Upper lobe of left lung (tissue), 4 donors: ENCODE results near the gene CHIC2.

Experiments
- POLR2AphosphoS5 ChIP-seq, 2 donors: sonication (generic); formaldehyde crosslinking; IDR thresholded peaks; one replicate each; pipeline ENCODE4 v1.5.1; 2017; ENCODE audit warnings: antibody characterized with exemption in 2 of 2
- TF ChIP-seq, protein P1 (sequence below), 6 experiments: fragments of 450-650 bp in 4 of 6; fragments of 200-600 bp in 2 of 6; sonication (generic) in 2 of 6; IDR thresholded peaks; one replicate each; pipeline ENCODE4 v1.5.1; 2016 to 2019; ENCODE audit warnings: antibody characterized with exemption in 6 of 6

DNA sequence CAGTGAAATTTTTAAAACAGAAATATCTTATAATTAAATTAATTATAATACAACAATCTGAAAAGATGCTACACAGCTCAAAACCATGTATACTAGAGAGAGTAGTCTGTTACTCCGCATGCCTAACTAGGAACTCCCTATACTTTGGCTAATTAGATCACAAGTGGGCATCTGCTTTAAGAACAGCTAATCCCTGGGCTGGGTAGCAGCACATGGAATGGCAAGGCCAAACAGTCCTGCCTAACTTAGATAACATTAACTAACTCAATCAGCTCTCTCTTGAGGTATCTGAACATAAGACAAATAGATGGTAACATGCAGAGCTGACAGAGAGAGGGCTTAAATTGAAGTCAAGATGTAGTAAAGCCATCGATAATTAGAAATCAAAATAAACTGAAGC, 9.9 kb downstream of the CHIC2 start:
- TF ChIP-seq, protein P1, sequence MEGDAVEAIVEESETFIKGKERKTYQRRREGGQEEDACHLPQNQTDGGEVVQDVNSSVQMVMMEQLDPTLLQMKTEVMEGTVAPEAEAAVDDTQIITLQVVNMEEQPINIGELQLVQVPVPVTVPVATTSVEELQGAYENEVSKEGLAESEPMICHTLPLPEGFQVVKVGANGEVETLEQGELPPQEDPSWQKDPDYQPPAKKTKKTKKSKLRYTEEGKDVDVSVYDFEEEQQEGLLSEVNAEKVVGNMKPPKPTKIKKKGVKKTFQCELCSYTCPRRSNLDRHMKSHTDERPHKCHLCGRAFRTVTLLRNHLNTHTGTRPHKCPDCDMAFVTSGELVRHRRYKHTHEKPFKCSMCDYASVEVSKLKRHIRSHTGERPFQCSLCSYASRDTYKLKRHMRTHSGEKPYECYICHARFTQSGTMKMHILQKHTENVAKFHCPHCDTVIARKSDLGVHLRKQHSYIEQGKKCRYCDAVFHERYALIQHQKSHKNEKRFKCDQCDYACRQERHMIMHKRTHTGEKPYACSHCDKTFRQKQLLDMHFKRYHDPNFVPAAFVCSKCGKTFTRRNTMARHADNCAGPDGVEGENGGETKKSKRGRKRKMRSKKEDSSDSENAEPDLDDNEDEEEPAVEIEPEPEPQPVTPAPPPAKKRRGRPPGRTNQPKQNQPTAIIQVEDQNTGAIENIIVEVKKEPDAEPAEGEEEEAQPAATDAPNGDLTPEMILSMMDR (IDR thresholded peaks at IDR 0.05) = no peak
- no peak for TF ChIP-seq POLR2AphosphoS5 (IDR thresholded peaks at IDR 0.05)
